Superior temporal gyrus (tissue), 1 donor: ENCODE measurements around the gene CD151.

Source experiments
- DNase-seq: peaks from one replicate; pipeline ENCODE4 v3.0.0-alpha.2; 2016; ENCODE audit errors: extremely low spot score

Gene CD151

DNA sequence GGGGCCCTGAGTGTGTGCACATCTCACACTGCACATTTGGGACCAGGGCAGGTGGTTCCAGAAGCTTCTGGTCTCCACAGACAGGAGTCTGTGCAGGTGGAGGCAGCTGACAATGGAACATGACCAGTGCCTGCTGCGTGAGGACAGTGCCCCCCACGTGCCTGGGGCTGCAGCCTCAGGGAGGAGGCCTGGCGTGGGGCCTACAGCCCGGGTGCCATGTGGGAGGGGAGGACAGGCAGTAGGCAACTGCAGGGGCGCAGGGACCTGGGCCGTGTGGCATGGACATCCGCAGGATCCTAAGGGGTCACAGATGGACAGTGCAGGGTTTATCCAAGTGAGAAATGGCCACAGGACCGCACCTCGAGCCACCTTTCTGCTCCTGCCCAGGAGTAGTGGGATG, 38.7 kb downstream of the CD151 start:
- DNase-seq: no peak

DNA sequence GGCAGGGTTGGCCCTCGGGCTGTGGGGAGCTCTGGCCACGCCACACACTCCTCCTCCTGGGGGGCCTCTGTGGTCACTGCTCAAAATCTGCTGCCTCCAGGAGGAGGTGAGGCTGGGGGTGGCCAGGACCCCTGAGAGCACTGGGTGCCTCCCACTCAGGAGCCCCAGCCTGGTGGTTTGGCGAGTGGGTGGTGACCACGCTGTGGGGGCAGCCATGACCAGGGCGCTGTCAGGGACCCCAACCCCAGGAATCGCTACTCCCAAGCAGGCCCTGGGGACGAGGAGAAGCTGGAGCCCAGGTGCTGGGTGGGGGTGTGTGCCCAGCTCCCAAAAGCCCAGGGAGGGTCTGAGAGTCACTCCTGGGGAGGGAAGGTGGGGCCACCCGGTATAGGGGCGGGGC, 40.0 kb downstream of the CD151 start:
- DNase-seq: no peak

DNA sequence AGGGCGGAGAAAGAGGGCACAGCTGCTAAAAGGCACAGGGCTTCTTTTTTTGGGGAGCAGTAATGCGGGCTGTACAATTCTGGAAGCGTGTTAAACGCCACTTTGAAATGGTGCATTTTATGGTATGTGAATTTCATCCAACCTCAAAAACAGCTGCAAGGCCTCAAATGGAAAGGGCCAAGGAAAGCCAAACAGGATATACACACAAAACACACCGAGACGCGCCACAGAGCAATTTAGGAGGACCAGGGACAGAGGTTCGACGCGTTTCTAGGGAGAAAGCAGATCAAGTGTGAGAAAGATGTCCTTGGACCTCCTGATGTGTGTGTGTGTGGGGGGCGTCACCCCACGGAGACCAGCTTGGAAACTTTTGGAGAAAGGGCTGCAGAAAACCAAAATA, 41.0 kb downstream of the CD151 start:
- DNase-seq: no peak

DNA sequence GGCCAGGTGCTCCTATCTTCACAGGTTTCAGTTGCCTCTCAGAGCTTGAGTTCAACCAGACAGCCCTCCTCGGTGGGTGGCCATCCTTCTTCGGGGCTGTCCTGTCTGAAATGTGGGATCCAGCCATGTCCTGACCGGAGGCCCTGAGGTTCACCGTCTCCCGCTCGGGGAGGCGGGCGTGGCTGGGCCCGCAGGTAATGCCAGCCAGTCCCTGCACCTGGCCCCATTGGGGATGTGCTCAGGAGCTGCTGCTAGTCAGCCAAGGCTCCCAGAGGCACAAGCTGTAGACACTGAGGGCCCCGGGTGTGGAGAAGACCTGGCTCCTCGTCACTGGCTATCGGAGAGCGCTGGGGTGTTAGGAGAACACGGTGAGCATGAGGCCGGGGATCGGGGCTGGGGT, 42.5 kb downstream of the CD151 start:
- DNase-seq: no peak

DNA sequence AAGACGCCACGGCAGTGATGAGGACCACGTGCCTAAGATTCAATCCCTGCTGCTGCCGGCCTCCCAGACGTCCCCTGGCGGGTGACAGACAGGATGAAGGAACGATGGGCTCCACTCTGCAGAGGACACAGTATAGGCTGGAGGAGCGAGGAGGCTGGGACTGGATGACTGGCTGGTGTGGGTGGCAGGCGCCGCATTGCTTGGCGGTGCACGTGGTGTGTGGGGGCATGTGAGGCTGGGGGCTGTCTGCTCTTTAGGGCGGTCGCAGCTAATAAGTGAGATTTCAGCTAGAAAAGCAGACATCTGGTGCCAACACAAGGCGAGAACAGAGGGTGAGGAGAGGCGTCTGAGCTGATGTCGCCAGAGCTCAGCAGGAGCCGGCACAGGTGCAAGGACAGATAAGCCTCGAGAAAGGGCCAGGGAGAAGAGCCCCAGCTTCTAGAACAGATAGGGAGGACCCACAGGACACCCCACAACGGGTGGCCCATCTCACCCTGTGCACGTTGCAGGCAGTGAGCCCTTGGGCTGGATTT, 43.1 kb downstream of the CD151 start:
- peak; percentile 7 for DNase-seq

DNA sequence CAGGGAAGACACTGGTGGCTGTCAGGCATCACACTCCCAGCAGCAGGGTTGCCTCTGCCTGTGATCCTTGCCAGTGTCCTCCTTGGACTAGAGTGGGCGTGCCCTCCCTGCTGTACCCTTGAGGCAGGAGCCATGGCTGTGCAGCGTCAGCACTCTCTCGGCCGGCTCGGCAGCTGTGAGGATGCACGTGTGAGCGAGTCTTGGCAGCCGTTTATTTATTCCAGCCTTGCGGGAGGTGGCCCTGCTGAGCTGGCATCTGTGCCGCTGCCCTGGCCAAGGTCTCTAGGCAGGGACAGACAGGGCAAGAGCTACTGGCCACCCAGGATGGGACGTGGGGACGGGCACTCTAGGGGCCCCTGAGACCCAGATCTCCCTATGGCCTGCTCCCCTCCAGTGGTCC, 43.8 kb downstream of the CD151 start:
- DNase-seq: peak; percentile 35

DNA sequence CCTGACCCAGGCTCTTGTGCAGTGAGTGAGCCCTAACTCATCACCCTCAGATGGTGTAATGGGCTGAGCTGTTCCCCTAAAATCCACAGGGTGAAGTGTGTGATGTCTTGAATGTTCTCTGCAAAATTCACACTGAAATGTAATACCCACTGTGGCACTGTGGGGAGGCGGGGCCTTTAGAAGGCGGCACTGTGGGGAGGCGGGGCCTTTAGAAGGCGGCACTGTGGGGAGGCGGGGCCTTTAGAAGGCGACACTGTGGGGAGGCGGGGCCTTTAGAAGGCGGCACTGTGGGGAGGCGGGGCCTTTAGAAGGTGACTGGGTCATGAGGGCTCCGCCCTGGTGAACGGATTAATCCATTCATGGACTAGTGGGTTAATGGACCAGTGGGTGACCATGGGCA, 44.8 kb downstream of the CD151 start:
- DNase-seq: no peak

DNA sequence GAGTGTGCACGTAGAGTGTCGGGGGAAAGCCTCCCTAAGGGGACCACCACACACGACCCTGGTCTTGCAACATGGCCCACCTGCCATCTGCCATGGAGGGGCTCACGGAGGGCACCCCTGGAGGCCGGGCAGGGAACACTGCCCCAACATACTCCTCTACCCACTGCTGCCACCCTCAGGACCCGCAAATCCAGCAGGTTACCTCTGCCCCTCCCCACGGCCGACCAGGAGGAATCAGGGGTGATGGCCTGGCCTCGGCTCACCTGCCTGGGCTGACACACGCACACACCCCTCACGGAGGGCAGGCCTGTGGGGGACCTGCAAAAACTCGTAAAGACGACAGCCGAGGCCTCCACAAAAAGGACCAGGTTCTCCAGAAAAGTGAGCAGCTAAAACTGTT, 47.7 kb downstream of the CD151 start:
- DNase-seq: no peak

DNA sequence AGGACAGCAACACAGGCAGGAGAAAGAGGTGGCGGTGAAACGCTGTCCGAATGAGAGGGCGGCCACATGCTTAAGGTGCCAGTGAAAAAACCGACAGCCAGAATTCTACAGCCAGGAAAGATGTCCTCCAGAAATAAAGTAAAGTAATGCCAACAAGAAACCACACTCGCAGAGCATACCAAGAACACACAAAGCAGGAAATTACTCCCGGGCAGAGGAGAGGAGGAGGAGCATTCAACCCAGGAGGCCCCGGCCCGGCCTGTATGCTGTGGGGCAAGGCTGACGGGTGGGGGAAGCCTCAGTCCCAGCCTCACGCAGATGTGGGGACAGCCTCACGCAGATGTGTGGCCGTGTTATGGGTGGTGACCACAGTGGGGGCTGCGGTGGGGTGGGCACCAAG, 49.8 kb downstream of the CD151 start:
- no peak for DNase-seq

DNA sequence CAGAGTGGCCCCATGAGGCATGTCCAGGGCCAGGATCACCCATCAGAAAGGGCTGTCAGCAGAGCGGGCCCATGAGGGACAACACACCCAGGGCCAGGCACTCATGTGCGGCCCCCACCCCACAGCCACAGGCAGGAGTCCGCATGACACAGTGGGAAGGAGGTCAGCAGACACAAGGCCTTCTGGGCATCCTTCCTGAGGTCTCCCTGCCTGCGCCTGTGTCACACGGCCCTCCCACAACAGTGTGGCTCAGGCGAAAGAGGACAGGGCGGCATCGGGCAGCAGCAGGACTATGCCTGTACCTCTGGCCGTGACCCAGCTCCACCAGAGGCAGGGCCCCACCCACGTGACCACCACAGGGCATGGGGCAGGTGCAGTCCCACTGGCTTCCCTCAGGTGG, 50.8 kb downstream of the CD151 start:
- DNase-seq: no peak

DNA sequence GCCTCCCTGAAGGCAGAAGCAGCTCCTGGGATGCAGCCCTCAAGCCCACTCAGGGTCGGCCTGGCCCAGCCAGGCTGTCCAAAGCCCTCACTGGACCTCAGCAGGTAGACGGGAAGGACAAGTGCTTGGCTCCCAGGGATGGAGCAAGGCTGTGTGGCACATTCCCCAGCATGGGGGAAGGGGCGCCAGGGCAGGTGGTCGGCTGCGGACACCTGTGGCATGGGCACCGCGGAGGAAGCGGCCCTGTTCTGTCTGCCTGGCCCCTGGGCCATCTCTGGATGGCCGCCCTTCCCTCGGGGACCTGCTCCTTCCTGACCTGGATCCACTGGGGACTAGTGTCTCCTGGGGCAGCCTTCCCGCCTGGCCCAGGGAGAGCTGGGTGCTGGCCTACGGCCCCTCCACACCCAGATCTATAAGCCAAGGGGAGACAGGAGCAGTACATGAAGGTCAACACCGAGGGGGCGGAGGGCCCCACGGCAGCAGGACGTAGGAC, 51.9 kb downstream of the CD151 start:
- DNase-seq: no peak

DNA sequence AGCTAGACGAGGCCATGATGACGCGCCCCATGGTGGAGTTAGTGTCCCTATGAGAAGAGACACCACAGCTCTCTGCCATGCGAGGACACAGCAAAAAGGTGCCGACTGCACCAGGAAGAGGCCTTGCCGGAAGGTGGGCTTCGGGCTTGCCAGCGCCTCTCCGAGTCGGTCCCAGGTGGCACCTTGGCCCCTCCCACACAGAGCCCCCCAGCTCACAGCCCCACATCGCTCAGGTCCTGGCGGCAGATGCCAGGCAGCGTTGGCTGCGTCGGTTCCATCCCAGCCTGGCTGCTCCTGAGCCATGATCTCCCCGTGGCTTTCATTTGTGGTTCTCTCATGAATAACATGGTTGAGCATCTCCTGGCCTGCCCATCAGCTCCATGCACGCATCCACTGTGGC, 53.8 kb downstream of the CD151 start:
- no peak for DNase-seq

DNA sequence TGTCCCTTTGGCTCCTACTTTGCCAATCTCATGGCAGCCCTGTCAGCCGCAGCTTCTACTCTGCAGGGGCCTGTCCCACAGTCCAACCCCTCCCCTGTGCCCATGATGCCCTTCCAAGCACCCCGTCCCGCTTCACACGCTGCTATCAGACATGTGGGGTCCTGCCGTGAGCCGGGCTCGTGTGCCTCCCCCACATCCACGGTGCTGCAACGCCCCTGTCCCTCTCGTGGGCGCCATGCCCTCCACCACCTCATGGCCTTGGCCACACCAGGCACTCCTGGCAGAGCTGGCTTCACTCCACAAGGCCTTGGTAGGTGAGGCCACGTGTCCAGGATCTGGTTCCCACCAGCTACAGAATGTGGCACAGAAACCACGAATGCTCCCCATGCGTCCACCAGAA, 54.8 kb downstream of the CD151 start:
- DNase-seq: no peak
